Choroid plexus epithelial cell (primary cell): ENCODE results near the gene PSMA2.
"Not testable (repeated sequence)": the region's sequence is repeated elsewhere in the genome, so short reads cannot be mapped to it uniquely, and the experiment has no call there.

Experiments used
- DNase-seq: peaks from one replicate; pipeline ENCODE4 v3.0.0-alpha.2; 2010; ENCODE audit warnings: low read depth
- H3K4me3 ChIP-seq: 2 replicates; pipeline ENCODE4 v1.5.1; 2011; ENCODE audit warnings: low read depth, mild to moderate bottlenecking, control low read depth, low read length, moderate library complexity
- CTCF ChIP-seq: conservative IDR thresholded peaks from 2 replicates; pipeline ENCODE4 v1.5.1; 2011; ENCODE audit warnings: low read depth, mild to moderate bottlenecking, control low read depth, inconsistent platforms, low read length, moderate library complexity

PSMA2 gene

GRCh38 chr7:42886893-42887505 is 45.0 kb downstream of the PSMA2 start:
- no peak for DNase-seq
- no peak for TF ChIP-seq CTCF
- no peak overlapping the region for H3K4me3 ChIP-seq

- TF ChIP-seq CTCF, result peak; percentile 49
- H3K4me3 ChIP-seq, result no peak overlapping the region
- peak; percentile 46 for DNase-seq
Measured at GRCh38 chr7:42886129-42886528, 45.8 kb downstream of the PSMA2 start.

GRCh38 chr7:42885183-42885582 is 46.8 kb downstream of the PSMA2 start:
- H3K4me3 ChIP-seq, DNase-seq: not testable (repeated sequence)

GRCh38 chr7:42883950-42884349 is 48.0 kb downstream of the PSMA2 start:
- no peak overlapping the region for H3K4me3 ChIP-seq
- no peak for TF ChIP-seq CTCF
- DNase-seq, result peak; percentile 48

GRCh38 chr7:42880392-42880791 is 51.6 kb downstream of the PSMA2 start:
- TF ChIP-seq CTCF, result no peak

GRCh38 chr7:42878303-42878702 is 53.7 kb downstream of the PSMA2 start:
- DNase-seq, result no peak
- TF ChIP-seq CTCF, result no peak
- H3K4me3 ChIP-seq, result no peak overlapping the region

More at GRCh38 chr7:42880392-42880791, 51.6 kb downstream of the PSMA2 start:
- no peak overlapping the region for H3K4me3 ChIP-seq
- no peak for DNase-seq

GRCh38 chr7:42877862-42878261 is 54.1 kb downstream of the PSMA2 start:
- DNase-seq, result no peak
- no peak overlapping the region for H3K4me3 ChIP-seq
- TF ChIP-seq CTCF, result no peak
